Activated T-cell treated with anti-CD3 and anti-CD28 coated beads, Interleukin-2, amount 50 U/mL, for 72 hours (primary cell): ENCODE results near the gene UBE2O. TPM values are rescaled to one million over a fixed set of nuclear protein-coding genes. Genes with fewer than 3 reads are reported as not detected.

Source experiments
- ATAC-seq, 2 donors: fragments of 150-1000 bp; cut with Tn5 transposase; replicated peaks in 1 of 2; 2 replicates each; pipeline ENCODE4 v1.10.0; 2021; ENCODE audit warnings: moderate library complexity in 2 of 2, mild to moderate bottlenecking in 1 of 2
- DNase-seq, 2 donors: peaks; one replicate each; pipeline ENCODE4 v3.0.0; 2021 to 2022; ENCODE audit warnings: mixed read lengths in 1 of 2
- H3K27ac Mint-ChIP-seq: one replicate; pipeline ENCODE4 v1.8.0; 2022; ENCODE audit warnings: mild to moderate bottlenecking, moderate library complexity, mixed read lengths
- H3K27me3 Mint-ChIP-seq: one replicate; pipeline ENCODE4 v1.8.0; 2022; ENCODE audit warnings: low read depth, mixed read lengths
- H3K36me3 Mint-ChIP-seq, 2 donors: one replicate each; pipeline ENCODE4 v1.8.0; 2022; ENCODE audit warnings: mixed read lengths in 2 of 2, mild to moderate bottlenecking in 1 of 2; ENCODE audit not compliant: insufficient read depth in 2 of 2
- H3K4me1 Mint-ChIP-seq: one replicate; pipeline ENCODE4 v1.8.0; 2022; ENCODE audit warnings: low read depth, mixed read lengths
- H3K4me3 Mint-ChIP-seq, 2 donors: one replicate each; pipeline ENCODE4 v1.8.0; 2022; ENCODE audit warnings: mild to moderate bottlenecking in 2 of 2, mixed read lengths in 2 of 2, moderate library complexity in 2 of 2
- H3K9me3 Mint-ChIP-seq, 2 donors: one replicate each; pipeline ENCODE4 v1.8.0; 2022; ENCODE audit warnings: mixed read lengths in 2 of 2
- total RNA-seq, 2 donors: library from RNA; stranded (reverse); gene quantifications; one replicate each; pipeline ENCODE4 v1.2.3, GENCODE V29; 2022

Gene UBE2O
- total RNA-seq, 2 donors from 2014 or later: 21.5 to 22.8 TPM

DNA sequence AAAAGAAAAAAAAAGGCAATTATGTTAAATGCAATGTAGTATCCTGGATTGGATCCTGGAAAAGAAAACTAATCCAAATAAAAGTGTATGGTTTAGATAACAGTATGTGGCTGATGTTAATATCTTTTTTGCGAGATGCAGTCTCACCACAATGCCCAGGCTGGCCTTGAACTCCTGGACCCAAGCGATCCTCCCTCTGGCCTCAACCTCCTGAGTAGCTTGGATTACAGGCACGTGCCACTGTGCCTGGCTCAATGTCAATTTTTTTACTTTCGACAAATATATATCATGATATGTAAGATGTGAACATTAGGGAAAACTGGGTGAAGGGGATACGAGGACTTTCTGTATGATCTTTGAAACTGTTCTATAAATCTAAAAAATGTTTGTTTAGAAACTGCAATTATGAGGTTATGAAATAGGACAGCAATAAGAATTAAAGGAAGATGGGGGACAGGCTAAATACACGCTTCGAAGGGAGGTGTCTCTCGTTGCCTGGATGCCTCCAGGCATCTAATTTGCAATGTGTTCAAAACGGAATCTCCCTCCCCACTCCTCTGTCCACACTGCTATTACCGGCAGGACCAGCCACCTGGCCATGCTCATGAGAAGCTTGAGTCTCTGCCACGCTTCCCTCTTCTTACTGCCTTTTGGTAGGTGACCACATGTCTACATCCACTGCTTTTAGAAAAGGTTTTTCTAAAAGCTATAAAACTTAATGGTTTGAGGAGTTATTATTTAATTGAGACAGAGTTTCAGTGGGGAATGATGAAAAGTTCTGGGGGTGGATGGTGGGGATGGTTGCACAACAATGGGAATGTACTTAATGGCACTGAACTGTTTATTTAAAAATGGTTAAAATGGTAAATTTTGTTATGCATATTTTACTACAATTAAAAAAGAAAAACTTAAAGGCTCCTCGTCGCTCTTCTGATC, 15.2 kb downstream of the UBE2O start:
- no peaks in the 10 kb centered on the region for H3K27me3 Mint-ChIP-seq
- no peak overlapping the region for H3K27ac Mint-ChIP-seq
- no peak for DNase-seq
- ATAC-seq: no peak
- H3K4me3 Mint-ChIP-seq: no peak overlapping the region
- H3K36me3 Mint-ChIP-seq: peaks cover 0 to 3% of the 10 kb centered on the region in 2 donors
- H3K9me3 Mint-ChIP-seq: no peaks in the 10 kb centered on the region
- peaks cover 19% of the 10 kb centered on the region for H3K4me1 Mint-ChIP-seq

DNA sequence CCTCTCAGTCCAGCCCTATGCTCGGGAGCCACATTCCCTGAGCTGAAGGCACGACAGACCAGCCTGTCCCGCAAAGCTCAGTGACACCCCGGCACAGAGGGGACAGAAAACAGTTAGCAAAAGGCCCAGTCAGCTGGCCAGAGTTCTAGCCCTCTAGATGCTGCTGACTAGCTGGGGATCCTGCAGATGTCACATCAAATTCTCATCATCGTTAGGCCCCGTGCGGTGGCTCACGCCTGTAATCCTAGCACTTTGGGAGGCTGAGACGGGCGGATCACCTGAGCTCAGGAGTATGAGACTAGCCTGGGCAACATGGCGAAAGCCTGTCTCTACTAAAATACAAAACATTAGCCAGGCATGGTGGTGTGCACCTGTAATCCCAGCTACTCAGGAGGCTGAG, 17.2 kb downstream of the UBE2O start:
- Mint-ChIP-seq H3K36me3 (no peaks in the 10 kb centered on the region), H3K27me3 (no peaks in the 10 kb centered on the region), H3K9me3 (no peaks in the 10 kb centered on the region), H3K4me3 (no peak overlapping the region), H3K27ac (no peak overlapping the region), H3K4me1 (peaks cover 6% of the 10 kb centered on the region)
- ATAC-seq (no peak), DNase-seq (no peak)

- Mint-ChIP-seq H3K27ac (no peak overlapping the region), H3K4me1 (peaks cover 4% of the 10 kb centered on the region), H3K36me3 (no peaks in the 10 kb centered on the region), H3K27me3 (no peaks in the 10 kb centered on the region), H3K9me3 (no peaks in the 10 kb centered on the region), H3K4me3 (no peak overlapping the region)
- no peak for DNase-seq
- no peak for ATAC-seq
These were observed 18.1 kb downstream of the UBE2O start for GRCh38 chr17:76434870-76435269.

- DNase-seq: no peak
- H3K27ac Mint-ChIP-seq: no peak overlapping the region
- H3K4me3 Mint-ChIP-seq: no peak overlapping the region
- H3K9me3 Mint-ChIP-seq: no peaks in the 10 kb centered on the region
- ATAC-seq: no peak
- no peaks in the 10 kb centered on the region for H3K36me3 Mint-ChIP-seq
- H3K27me3 Mint-ChIP-seq: no peaks in the 10 kb centered on the region
- no peaks in the 10 kb centered on the region for H3K4me1 Mint-ChIP-seq
These were observed 19.3 kb downstream of the UBE2O start for GRCh38 chr17:76433693-76434092.

DNA sequence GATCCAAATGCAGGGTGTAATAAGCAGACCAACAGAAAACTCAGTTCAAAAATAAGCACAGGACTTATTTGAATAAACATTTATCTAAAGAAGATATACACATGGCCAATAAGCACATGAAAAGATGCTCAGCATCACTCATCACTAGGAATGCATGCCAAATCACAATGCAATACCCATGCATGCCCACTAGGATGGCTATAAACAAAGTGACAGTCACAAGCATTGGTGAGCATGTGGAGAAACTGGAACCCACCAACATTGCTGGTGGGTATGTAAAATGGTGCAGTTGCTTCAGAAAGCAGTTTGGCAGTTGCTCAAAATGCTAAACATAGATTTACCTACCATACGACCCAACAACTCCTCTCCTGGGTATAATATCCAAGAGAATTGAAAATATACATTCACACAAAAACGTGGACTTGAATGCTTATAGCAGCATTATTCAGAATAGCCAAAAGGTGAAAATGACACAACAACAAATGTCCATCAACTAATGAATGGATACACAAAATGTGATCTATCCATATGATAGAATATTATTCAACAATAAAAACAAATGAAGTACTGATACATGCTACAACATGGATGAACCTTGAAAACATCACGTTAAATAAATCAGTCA, 20.1 kb downstream of the UBE2O start:
- Mint-ChIP-seq H3K4me3 (no peak overlapping the region), H3K27me3 (no peaks in the 10 kb centered on the region), H3K4me1 (no peaks in the 10 kb centered on the region), H3K27ac (no peak overlapping the region), H3K9me3 (no peaks in the 10 kb centered on the region), H3K36me3 (no peaks in the 10 kb centered on the region)
- no peak for ATAC-seq
- no peak for DNase-seq

GRCh38 chr17:76432004-76432403, 20.9 kb downstream of the UBE2O start:
- Mint-ChIP-seq H3K4me1 (no peaks in the 10 kb centered on the region), H3K27ac (no peak overlapping the region), H3K9me3 (no peaks in the 10 kb centered on the region)

DNA sequence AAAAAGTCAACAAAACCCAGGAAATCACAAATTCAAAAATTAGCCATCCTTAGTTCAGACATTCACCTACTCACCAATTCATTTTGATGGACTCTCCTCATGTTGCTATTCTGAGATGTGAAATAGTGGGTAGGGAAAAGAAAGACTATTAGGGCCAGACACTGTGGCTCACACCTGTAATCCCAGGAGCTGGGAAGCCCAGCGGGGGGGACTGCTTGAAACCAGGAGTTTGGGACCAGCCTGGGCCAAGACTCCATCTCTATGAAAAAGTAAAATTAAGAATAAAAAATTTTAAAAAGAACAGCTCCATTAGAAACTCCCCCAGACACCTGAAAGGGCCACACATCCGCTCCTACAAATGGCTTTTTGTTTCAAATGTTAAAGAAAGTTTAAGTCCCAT, 21.4 kb downstream of the UBE2O start:
- Mint-ChIP-seq H3K36me3 (no peaks in the 10 kb centered on the region), H3K27ac (no peak overlapping the region), H3K4me3 (no peak overlapping the region), H3K27me3 (no peaks in the 10 kb centered on the region), H3K9me3 (no peaks in the 10 kb centered on the region), H3K4me1 (no peaks in the 10 kb centered on the region)
- DNase-seq (no peak), ATAC-seq (no peak)

More at GRCh38 chr17:76432004-76432403, 20.9 kb downstream of the UBE2O start:
- no peaks in the 10 kb centered on the region for H3K36me3 Mint-ChIP-seq
- H3K27me3 Mint-ChIP-seq: no peaks in the 10 kb centered on the region
- ATAC-seq: no peak
- DNase-seq: no peak
- no peak overlapping the region for H3K4me3 Mint-ChIP-seq

- Mint-ChIP-seq H3K4me1 (no peaks in the 10 kb centered on the region), H3K27me3 (no peaks in the 10 kb centered on the region), H3K4me3 (no peak overlapping the region), H3K36me3 (no peaks in the 10 kb centered on the region), H3K27ac (no peak overlapping the region), H3K9me3 (no peaks in the 10 kb centered on the region)
- ATAC-seq (no peak), DNase-seq (no peak)
These were observed 24.4 kb downstream of the UBE2O start for GRCh38 chr17:76428511-76428910.

DNA sequence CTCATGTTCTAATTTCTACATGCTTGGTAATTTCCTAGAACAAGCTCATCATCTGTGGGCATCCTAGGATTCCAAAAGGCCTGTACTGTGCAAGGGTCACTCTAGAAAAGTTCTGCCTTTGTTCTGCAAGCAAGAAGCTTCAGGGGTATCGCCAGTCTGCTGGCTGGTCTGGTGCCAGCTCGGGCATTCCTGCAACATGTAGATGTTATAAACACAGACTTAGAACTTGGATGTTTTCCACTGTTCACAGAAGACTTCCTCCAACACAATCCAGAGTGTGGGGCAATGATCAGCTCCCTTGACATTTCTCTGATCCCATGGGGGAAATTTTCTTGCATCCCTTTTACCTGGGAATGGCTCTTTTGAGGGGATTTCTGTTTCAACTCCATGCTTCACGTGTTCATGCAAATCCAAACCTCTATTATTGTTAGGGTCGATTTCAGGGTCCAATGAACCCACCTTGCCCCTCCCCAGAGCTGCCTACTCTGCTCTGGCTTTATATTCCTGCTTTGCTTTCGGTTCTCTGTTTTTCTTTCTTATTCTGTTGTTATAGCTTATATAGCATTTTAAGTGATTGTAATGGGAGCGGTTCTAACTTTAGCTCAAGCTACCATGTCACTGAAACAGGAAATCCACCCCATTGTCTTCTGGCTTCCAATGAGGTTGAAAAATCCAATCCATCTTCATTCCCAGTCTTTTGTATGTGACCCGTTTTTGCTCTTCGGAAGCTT, 25.3 kb downstream of the UBE2O start:
- Mint-ChIP-seq H3K27me3 (no peaks in the 10 kb centered on the region), H3K9me3 (no peaks in the 10 kb centered on the region), H3K4me3 (no peak overlapping the region), H3K36me3 (peaks cover 0 to 3% of the 10 kb centered on the region in 2 donors), H3K4me1 (no peaks in the 10 kb centered on the region), H3K27ac (no peak overlapping the region)
- ATAC-seq (no peak), DNase-seq (no peak)

DNA sequence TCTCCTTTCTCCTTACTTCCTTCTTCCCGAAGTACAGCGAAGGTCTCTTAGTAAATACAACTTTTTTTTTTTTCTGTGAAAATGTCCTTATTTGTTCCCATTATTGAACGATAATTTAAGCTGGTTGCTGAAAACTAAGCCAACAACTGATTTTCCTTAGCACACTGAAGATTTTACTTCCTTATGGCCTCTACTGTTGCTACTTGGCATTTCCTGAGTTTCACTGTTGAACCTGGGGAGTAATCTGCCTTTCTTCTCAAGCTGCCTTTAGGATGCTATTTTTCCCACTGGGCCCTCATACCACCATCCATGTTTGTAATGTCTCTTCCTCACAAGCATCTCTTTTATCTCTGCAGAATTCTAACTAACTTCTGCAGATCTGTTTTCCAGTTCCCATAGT, 26.1 kb downstream of the UBE2O start:
- Mint-ChIP-seq H3K27me3 (no peaks in the 10 kb centered on the region), H3K4me1 (no peaks in the 10 kb centered on the region), H3K9me3 (no peaks in the 10 kb centered on the region), H3K36me3 (peaks cover 0 to 3% of the 10 kb centered on the region in 2 donors), H3K27ac (no peak overlapping the region), H3K4me3 (no peak overlapping the region)
- DNase-seq: no peak
- ATAC-seq: no peak

DNA sequence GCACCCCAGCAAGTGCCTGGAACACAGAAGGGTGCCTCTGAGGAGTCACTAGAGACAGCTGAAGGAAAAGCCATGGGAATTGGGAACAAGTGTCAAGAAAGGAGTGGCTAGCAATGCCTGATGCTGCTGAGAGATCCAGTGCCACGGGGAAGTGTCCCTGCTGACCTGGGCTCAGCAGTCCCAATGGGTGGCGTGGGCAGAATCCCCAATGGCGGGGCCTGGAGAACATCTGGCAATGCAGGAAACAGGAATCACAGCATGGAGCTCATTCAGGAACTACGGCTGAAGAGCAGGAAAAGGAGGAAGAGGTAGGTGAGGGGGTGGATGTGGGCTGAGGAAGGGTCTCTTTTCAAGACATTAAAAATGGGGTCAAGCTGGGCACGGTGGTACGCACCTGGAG, 30.1 kb downstream of the UBE2O start:
- peaks cover 13% of the 10 kb centered on the region for H3K4me1 Mint-ChIP-seq
- no peak overlapping the region for H3K27ac Mint-ChIP-seq

GRCh38 chr17:76422406-76422805, 30.5 kb downstream of the UBE2O start:
- Mint-ChIP-seq H3K4me1 (peaks cover 17% of the 10 kb centered on the region), H3K27ac (no peak overlapping the region), H3K4me3 (no peak overlapping the region), H3K27me3 (no peaks in the 10 kb centered on the region), H3K36me3 (peaks cover 0 to 3% of the 10 kb centered on the region in 2 donors), H3K9me3 (no peaks in the 10 kb centered on the region)
- DNase-seq (no peak), ATAC-seq (no peak)

More for the DNA sequence above, 30.1 kb downstream of the UBE2O start:
- DNase-seq: no peak
- Mint-ChIP-seq H3K4me3 (no peak overlapping the region), H3K27me3 (no peaks in the 10 kb centered on the region), H3K9me3 (no peaks in the 10 kb centered on the region), H3K36me3 (peaks cover 0 to 3% of the 10 kb centered on the region in 2 donors)
- no peak for ATAC-seq

DNA sequence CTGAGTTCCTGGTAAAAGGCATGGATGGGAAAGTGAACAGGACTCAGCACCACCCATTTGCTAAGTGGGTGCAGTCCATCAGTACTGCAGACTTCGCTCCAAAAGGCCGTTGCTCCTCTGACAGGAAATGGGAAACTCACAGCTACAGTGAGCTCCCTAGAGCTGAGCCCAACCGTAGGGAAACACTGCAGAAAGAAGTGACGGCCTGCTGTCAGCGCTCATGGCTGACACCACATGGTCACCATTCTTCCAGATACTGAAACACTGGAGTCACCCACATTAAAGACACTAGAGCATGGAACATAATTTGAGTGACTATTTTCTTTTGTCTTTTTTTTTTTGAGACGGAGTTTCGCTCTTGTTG, 31.9 kb downstream of the UBE2O start:
- DNase-seq (no peak), ATAC-seq (no peak)
- H3K4me1 Mint-ChIP-seq: peaks cover 17% of the 10 kb centered on the region
- H3K9me3 Mint-ChIP-seq: no peaks in the 10 kb centered on the region
- H3K4me3 Mint-ChIP-seq: no peak overlapping the region
- H3K27ac Mint-ChIP-seq: no peak overlapping the region
- no peaks in the 10 kb centered on the region for H3K27me3 Mint-ChIP-seq
- peaks cover 0 to 3% of the 10 kb centered on the region in 2 donors for H3K36me3 Mint-ChIP-seq
